ENCODE data around the gene KCNG2. TPM values are rescaled to one million over a fixed set of nuclear protein-coding genes. Genes with fewer than 3 reads are reported as not detected.

Gene KCNG2
- total and polyA plus RNA-seq, 2 experiments from 2014 or later = 0.13 to 0.52 TPM

- no peak for TF ChIP-seq POLR2AphosphoS5 (IDR thresholded peaks at IDR 0.05; ENCODE audit: low read depth)
- no peak for TF ChIP-seq ETS1 (IDR thresholded peaks at IDR 0.05)
- no peak for TF ChIP-seq EZH2phosphoT487 (IDR thresholded peaks at IDR 0.05; ENCODE audit: unreplicated experiment)
- no peak for TF ChIP-seq EZH2 (IDR thresholded peaks at IDR 0.05; ENCODE audit: low read depth, unreplicated experiment)
- TF ChIP-seq CTCF (conservative IDR thresholded peaks at IDR 0.05; ENCODE audit: low read depth in 2 of 2) = no peak
- TF ChIP-seq JUNB (IDR thresholded peaks at IDR 0.05; ENCODE audit: unreplicated experiment) = no peak
- TF ChIP-seq STAT1 (IDR thresholded peaks at IDR 0.05; ENCODE audit: unreplicated experiment) = no peak
- no peak for TF ChIP-seq NANOG (IDR thresholded peaks at IDR 0.05; ENCODE audit: borderline replicate concordance)
- TF ChIP-seq REST (IDR thresholded peaks at IDR 0.05; ENCODE audit: unreplicated experiment) = no peak
- no peak for TF ChIP-seq CREB1 (CRISPR knock-in tag; IDR thresholded peaks at IDR 0.05; ENCODE audit: low read depth)
- TF ChIP-seq ZNF331 (CRISPR knock-in tag; IDR thresholded peaks at IDR 0.05; ENCODE audit: low read depth) = no peak
- no peak for TF ChIP-seq ZNF114 (CRISPR knock-in tag; IDR thresholded peaks at IDR 0.05)
- no peak for TF ChIP-seq ZNF462 (CRISPR knock-in tag; IDR thresholded peaks at IDR 0.05)
- Histone ChIP-seq H3K4me2 (no peak overlapping the region), H3K27ac (ENCODE audit: low read depth) (no peak overlapping the region), H3K4me3 (no peak overlapping the region), H3K4me1 (ENCODE audit: insufficient read depth) (no peaks in the 10 kb centered on the region), H3K27me3 (ENCODE audit: insufficient read depth) (peaks cover 23% of the 10 kb centered on the region), H3K79me2 (replicated peaks; ENCODE audit: insufficient read depth) (no peaks in the 10 kb centered on the region), H4K20me1 (replicated peaks; ENCODE audit: insufficient read depth) (peaks cover 11% of the 10 kb centered on the region; the same call in 1 of the 2 replicates), H3K9me2 (ENCODE audit: insufficient read depth) (no peaks in the 10 kb centered on the region), H2AFZ (no peak overlapping the region), H3K36me3 (ENCODE audit: insufficient read depth) (no peaks in the 10 kb centered on the region), H3F3A (replicated peaks; ENCODE audit: low read depth) (no peaks in the 10 kb centered on the region)
- no peak overlapping the region for H3K4me3 Mint-ChIP-seq
- peaks cover 17% of the 10 kb centered on the region for H3K4me1 Mint-ChIP-seq
- ATAC-seq = no peak
- no peak overlapping the region for H3K27ac Mint-ChIP-seq
- H3K27me3 Mint-ChIP-seq (ENCODE audit: insufficient read depth, low read depth, poor library complexity) = peaks cover 22% of the 10 kb centered on the region
- no peak for DNase-seq (ENCODE audit: low spot score)
- H3K9me3 Mint-ChIP-seq = no peaks in the 10 kb centered on the region; the same call in 2 of the 3 replicates
- H3K36me3 Mint-ChIP-seq (ENCODE audit: low read depth) = no peaks in the 10 kb centered on the region; the same call in 2 of the 3 replicates
Observed at GRCh38 chr18:79947054-79947755, 149.5 kb downstream of the KCNG2 start.

Data from GM23338 (cell line).